CD14-positive monocyte (primary cell): ENCODE measurements around the gene ELOVL6. TPM values are rescaled to one million over a fixed set of nuclear protein-coding genes. Genes with fewer than 3 reads are reported as not detected.
"Not testable (repeated sequence)": the region's sequence is repeated elsewhere in the genome, so short reads cannot be mapped to it uniquely, and the experiment has no call there.

Experiments used
- DNase-seq, 3 donors: peaks; one replicate each; pipeline ENCODE4 v3.0.0-alpha.2; 2011 to 2022
- H2AFZ ChIP-seq: 2 replicates; pipeline ENCODE4 v1.6.0; 2012; ENCODE audit warnings: mild to moderate bottlenecking, low read depth, low read length, inconsistent platforms; ENCODE audit not compliant: insufficient read depth, poor library complexity, severe bottlenecking
- H3K27ac ChIP-seq, 2 donors: 1 replicate in 1 of 2; 2 replicates in 1 of 2; pipeline ENCODE4 v1.5.1; 2012 to 2013; ENCODE audit warnings: low read length in 2 of 2, control low read depth in 1 of 2, inconsistent platforms in 1 of 2, low read depth in 1 of 2, mild to moderate bottlenecking in 1 of 2
- H3K27me3 ChIP-seq, 2 donors: one replicate each; pipeline versions ENCODE4 v1.6.0 to v1.6.1; 2011 to 2013; ENCODE audit warnings: low read length in 2 of 2; ENCODE audit not compliant: control insufficient read depth in 2 of 2, insufficient read depth in 2 of 2
- H3K36me3 ChIP-seq, 2 donors: replicated peaks in 1 of 2; 1 replicate in 1 of 2; 2 replicates in 1 of 2; pipeline versions ENCODE4 v1.5.1 to v1.6.1; 2012 to 2013; ENCODE audit warnings: low read length in 2 of 2, control low read depth in 1 of 2, inconsistent platforms in 1 of 2, mild to moderate bottlenecking in 1 of 2; ENCODE audit not compliant: insufficient read depth in 2 of 2, control insufficient read depth in 1 of 2
- H3K4me1 ChIP-seq, 2 donors: 1 replicate in 1 of 2; 2 replicates in 1 of 2; pipeline versions ENCODE4 v1.5.1 to v1.6.1; 2012 to 2013; ENCODE audit warnings: low read length in 2 of 2, control low read depth in 1 of 2, inconsistent platforms in 1 of 2, mild to moderate bottlenecking in 1 of 2, moderate library complexity in 1 of 2; ENCODE audit not compliant: insufficient read depth in 2 of 2, control insufficient read depth in 1 of 2
- H3K4me2 ChIP-seq: replicated peaks from 2 replicates; pipeline ENCODE3; 2012; ENCODE audit warnings: low read length, moderate library complexity, mild to moderate bottlenecking; ENCODE audit not compliant: poor library complexity, severe bottlenecking; ENCODE audit errors: extremely low read depth
- H3K4me3 ChIP-seq, 3 experiments: fragments of 200-600 bp in 1 of 3; sonication (generic) in 1 of 3; replicated peaks in 1 of 3; 1 replicate in 2 of 3; 2 replicates in 1 of 3; pipeline ENCODE4 v1.5.1; 2011 to 2013; ENCODE audit warnings: low read length in 3 of 3, mild to moderate bottlenecking in 3 of 3, control low read depth in 2 of 3, low read depth in 2 of 3, inconsistent platforms in 1 of 3, moderate library complexity in 1 of 3
- H3K79me2 ChIP-seq: 2 replicates; pipeline ENCODE4 v1.6.0; 2012; ENCODE audit warnings: mild to moderate bottlenecking, control low read depth, inconsistent platforms, low read length, moderate library complexity; ENCODE audit not compliant: insufficient read depth
- H3K9ac ChIP-seq: 2 replicates; pipeline ENCODE4 v1.6.0; 2017; ENCODE audit warnings: low read length, mild to moderate bottlenecking; ENCODE audit not compliant: insufficient read depth, poor library complexity, severe bottlenecking
- H3K9me3 ChIP-seq, 2 donors: replicated peaks in 1 of 2; 1 replicate in 1 of 2; 2 replicates in 1 of 2; pipeline versions ENCODE4 v1.5.1 to v1.6.1; 2012 to 2013; ENCODE audit warnings: low read length in 2 of 2, control low read depth in 1 of 2; ENCODE audit not compliant: control insufficient read depth in 1 of 2, insufficient read depth in 1 of 2
- H4K20me1 ChIP-seq: 2 replicates; pipeline ENCODE4 v1.6.0; 2012; ENCODE audit warnings: mild to moderate bottlenecking, low read length, control low read depth, moderate library complexity; ENCODE audit not compliant: insufficient read depth
- H3K27ac Mint-ChIP-seq, 7 donors: one replicate each; pipeline ENCODE4 v1.8.0; 2020; ENCODE audit warnings: mild to moderate bottlenecking in 7 of 7, mixed read lengths in 7 of 7, moderate library complexity in 6 of 7, inconsistent platforms in 2 of 7
- H3K27me3 Mint-ChIP-seq, 3 donors: one replicate each; pipeline ENCODE4 v1.8.0; 2021 to 2022; ENCODE audit warnings: low read depth in 3 of 3, mild to moderate bottlenecking in 3 of 3, mixed read lengths in 3 of 3, moderate library complexity in 3 of 3, inconsistent platforms in 1 of 3
- H3K36me3 Mint-ChIP-seq, 2 donors: one replicate each; pipeline ENCODE4 v1.8.0; 2020; ENCODE audit warnings: mixed read lengths in 2 of 2, inconsistent platforms in 1 of 2, mild to moderate bottlenecking in 1 of 2
- H3K4me1 Mint-ChIP-seq: one replicate; pipeline ENCODE4 v1.8.0; 2020; ENCODE audit warnings: mild to moderate bottlenecking, mixed read lengths
- H3K4me3 Mint-ChIP-seq, 2 donors: one replicate each; pipeline ENCODE4 v1.8.0; 2020; ENCODE audit warnings: mild to moderate bottlenecking in 2 of 2, mixed read lengths in 2 of 2, moderate library complexity in 1 of 2
- H3K9me3 Mint-ChIP-seq, 7 donors: one replicate each; pipeline ENCODE4 v1.8.0; 2020 to 2022; ENCODE audit warnings: mixed read lengths in 7 of 7, mild to moderate bottlenecking in 6 of 7, moderate library complexity in 6 of 7, inconsistent platforms in 2 of 7
- CTCF ChIP-seq: fragments of 200-600 bp; IDR thresholded peaks from one replicate; pipeline ENCODE4 v1.8.0; 2022; ENCODE audit warnings: antibody characterized with exemption, mild to moderate bottlenecking
- WGBS: methylation state at CpG from one replicate; pipeline ENCODE4 v1.1.5; 2013; ENCODE audit warnings: missing lambda C conversion rate; ENCODE audit not compliant: insufficient coverage; 5-methylcytosine and 5-hydroxymethylcytosine counted together
- intact Hi-C, 2 donors: fragments of 100-400 bp; cut with micrococcal nuclease; formaldehyde crosslinking; loops; one replicate each; pipeline versions ENCODE4 v1.15.0 to v1.15.1; 2023
- polyA plus RNA-seq, 3 donors: library from polyadenylated mRNA; depleted of rRNA in 1 of 3; unstranded in 2 of 3; stranded (reverse) in 1 of 3; fragments of 300-500 nt in 2 of 3; fragments of >200 nt in 1 of 3; fragmentation: Illumina TruSeq in 2 of 3; gene quantifications; 1 replicate in 2 of 3; 2 replicates in 1 of 3; pipeline ENCODE4 v1.2.3, GENCODE V29; 2012 to 2021

ELOVL6 gene
- polyA plus RNA-seq, 3 donors = 0.11 to 0.19 TPM; not detected in 1

- WGBS = no CpG with 5 or more reads among the region's 4 CpGs
- Histone ChIP-seq H3K4me3 (no peak overlapping the region), H3K36me3 (no peaks in the 10 kb centered on the region), H4K20me1 (no peaks in the 10 kb centered on the region), H3K9me3 (no peaks in the 10 kb centered on the region), H3K79me2 (no peaks in the 10 kb centered on the region), H3K4me2 (no peak overlapping the region), H3K27ac (no peak overlapping the region), H2AFZ (no peak overlapping the region), H3K4me1 (no peaks in the 10 kb centered on the region), H3K9ac (no peak overlapping the region), H3K27me3 (no peaks in the 10 kb centered on the region)
- no peaks in the 10 kb centered on the region for H3K27me3 Mint-ChIP-seq
- no peak for DNase-seq
- TF ChIP-seq CTCF = no peak
- no peaks in the 10 kb centered on the region for H3K9me3 Mint-ChIP-seq
- no peak overlapping the region for H3K27ac Mint-ChIP-seq
- no peak overlapping the region for H3K4me3 Mint-ChIP-seq
- H3K4me1 Mint-ChIP-seq = no peaks in the 10 kb centered on the region
- intact Hi-C loops = no loop called here
- H3K36me3 Mint-ChIP-seq = no peaks in the 10 kb centered on the region
These were observed 38.9 kb downstream of the ELOVL6 start for GRCh38 chr4:110159541-110159940.

GRCh38 chr4:110157580-110157979, 40.8 kb downstream of the ELOVL6 start:
- Histone ChIP-seq H3K9me3 (no peaks in the 10 kb centered on the region), H3K9ac (no peak overlapping the region), H3K27me3 (no peaks in the 10 kb centered on the region), H3K4me2 (no peak overlapping the region), H3K79me2 (no peaks in the 10 kb centered on the region), H3K27ac (no peak overlapping the region), H3K4me1 (no peaks in the 10 kb centered on the region), H4K20me1 (no peaks in the 10 kb centered on the region), H3K4me3 (no peak overlapping the region), H2AFZ (no peak overlapping the region), H3K36me3 (no peaks in the 10 kb centered on the region)
- Mint-ChIP-seq H3K27me3 (no peaks in the 10 kb centered on the region), H3K9me3 (no peaks in the 10 kb centered on the region), H3K27ac (no peak overlapping the region), H3K4me3 (no peak overlapping the region), H3K4me1 (no peaks in the 10 kb centered on the region), H3K36me3 (no peaks in the 10 kb centered on the region)
- intact Hi-C loops = no loop called here
- DNase-seq = no peak
- no peak for TF ChIP-seq CTCF
- 100% methylated on average over 1 of the region's 3 CpGs for WGBS

- H2AFZ ChIP-seq, H3K36me3 ChIP-seq, H3K36me3 Mint-ChIP-seq, H3K27me3 ChIP-seq, DNase-seq, H4K20me1 ChIP-seq, H3K79me2 ChIP-seq, H3K4me1 ChIP-seq, intact Hi-C loops, H3K27ac ChIP-seq, H3K4me3 Mint-ChIP-seq, H3K9me3 ChIP-seq, H3K27me3 Mint-ChIP-seq, H3K4me3 ChIP-seq, H3K9me3 Mint-ChIP-seq, H3K4me1 Mint-ChIP-seq, H3K4me2 ChIP-seq, H3K9ac ChIP-seq, H3K27ac Mint-ChIP-seq: not testable (repeated sequence)
- 100% methylated on average over 4 of the region's 5 CpGs for WGBS
These were observed 41.2 kb downstream of the ELOVL6 start for GRCh38 chr4:110157166-110157565.
